ENCODE data around the gene RNF213.

RNF213 gene

GRCh38 chr17:80377798-80378197, 117.1 kb downstream of the RNF213 start:
- DNase-seq: no peak

- no peak for DNase-seq
Observed at GRCh38 chr17:80379348-80379747, 118.7 kb downstream of the RNF213 start.

GRCh38 chr17:80380068-80380467, 119.4 kb downstream of the RNF213 start:
- DNase-seq: no peak

- DNase-seq: no peak
Observed at GRCh38 chr17:80380555-80381002, 119.9 kb downstream of the RNF213 start.

GRCh38 chr17:80381416-80381923, 120.8 kb downstream of the RNF213 start:
- DNase-seq: no peak

GRCh38 chr17:80382446-80382845, 121.8 kb downstream of the RNF213 start:
- no peak for DNase-seq

- no peak for DNase-seq
Observed at GRCh38 chr17:80382956-80383355, 122.3 kb downstream of the RNF213 start.

- no peak for DNase-seq
Observed at GRCh38 chr17:80384078-80384960, 123.7 kb downstream of the RNF213 start.

- no peak for DNase-seq
Observed at GRCh38 chr17:80385046-80385445, 124.4 kb downstream of the RNF213 start.

- no peak for DNase-seq
Observed at GRCh38 chr17:80386341-80386740, 125.7 kb downstream of the RNF213 start.

GRCh38 chr17:80387071-80387470, 126.4 kb downstream of the RNF213 start:
- DNase-seq: no peak

- DNase-seq: no peak
Observed at GRCh38 chr17:80388175-80388574, 127.5 kb downstream of the RNF213 start.

GRCh38 chr17:80388601-80389000, 127.9 kb downstream of the RNF213 start:
- DNase-seq: no peak

- no peak for DNase-seq
Observed at GRCh38 chr17:80389011-80389995, 128.7 kb downstream of the RNF213 start.

- no peak for DNase-seq
Observed at GRCh38 chr17:80393241-80393890, 132.7 kb downstream of the RNF213 start.

- DNase-seq: no peak
Observed at GRCh38 chr17:80393961-80394360, 133.3 kb downstream of the RNF213 start.

GRCh38 chr17:80394629-80395216, 134.1 kb downstream of the RNF213 start:
- no peak for DNase-seq

- DNase-seq: no peak
Observed at GRCh38 chr17:80395402-80396151, 134.9 kb downstream of the RNF213 start.

- no peak for DNase-seq
Observed at GRCh38 chr17:80396157-80397033, 135.7 kb downstream of the RNF213 start.

GRCh38 chr17:80397034-80397387, 136.4 kb downstream of the RNF213 start:
- no peak for DNase-seq

- DNase-seq: no peak
Observed at GRCh38 chr17:80397686-80398085, 137.0 kb downstream of the RNF213 start.

Data from NCI-H2171 (cell line).